ENCODE measurements around the gene SEMA3E.
"Not testable (repeated sequence)": the region's sequence is repeated elsewhere in the genome, so short reads cannot be mapped to it uniquely, and the experiment has no call there.

Gene SEMA3E

GRCh38 chr7:83447681-83448080, 201.3 kb downstream of the SEMA3E start:
- no peak for DNase-seq

DNA sequence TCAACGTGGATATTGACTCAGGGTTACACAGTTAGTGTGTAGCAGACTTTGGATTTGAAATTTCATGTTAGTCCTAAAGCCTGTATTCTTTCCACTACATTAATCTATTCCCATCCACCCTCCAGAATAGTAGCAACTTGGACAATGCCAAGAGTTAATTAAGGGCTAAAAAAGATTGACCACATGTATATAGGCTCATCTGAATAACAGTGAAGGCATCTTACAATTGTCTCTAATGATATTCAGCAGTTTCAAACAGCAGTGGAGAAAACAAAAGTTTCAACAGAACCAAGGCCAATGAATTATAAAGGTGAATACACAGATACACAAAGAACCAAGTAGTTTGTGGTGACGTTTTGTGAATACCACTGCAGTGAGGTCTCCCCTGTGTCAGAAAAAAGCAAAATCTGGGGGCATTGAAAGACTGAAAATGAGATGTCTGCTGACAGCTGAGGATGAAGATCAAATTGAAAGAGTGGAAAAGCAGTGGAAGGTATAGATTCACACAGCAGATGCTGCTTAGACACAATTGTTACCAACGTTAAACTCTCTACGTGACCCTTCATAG, 202.8 kb downstream of the SEMA3E start:
- DNase-seq, result no peak

- no peak for DNase-seq
These were observed 206.0 kb downstream of the SEMA3E start for GRCh38 chr7:83442911-83443310.

GRCh38 chr7:83439026-83439425, 209.9 kb downstream of the SEMA3E start:
- no peak for DNase-seq

DNA sequence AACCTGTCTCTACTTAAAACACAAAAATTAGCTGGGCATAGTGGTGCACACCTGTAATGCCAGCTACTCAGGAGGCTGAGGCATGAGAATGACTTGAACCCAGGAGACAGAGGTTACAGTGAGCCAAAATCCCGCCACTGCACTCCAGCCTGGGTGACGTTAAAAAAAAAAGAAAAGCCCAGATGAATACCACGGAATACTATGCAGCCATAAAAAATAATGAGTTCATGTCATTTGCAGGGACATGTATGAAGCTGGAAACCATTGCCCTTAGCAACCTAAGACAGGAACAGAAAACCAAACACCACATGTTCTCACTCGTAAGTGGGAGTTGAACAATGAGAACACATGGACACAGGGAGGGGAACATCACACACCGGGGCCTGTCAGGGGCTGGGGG, 218.7 kb downstream of the SEMA3E start:
- DNase-seq, result not testable (repeated sequence)

- no peak for DNase-seq
These were observed 219.4 kb downstream of the SEMA3E start for GRCh38 chr7:83429493-83429892.

GRCh38 chr7:83427884-83428283, 221.1 kb downstream of the SEMA3E start:
- peak; percentile 54 to 84 for DNase-seq

GRCh38 chr7:83426325-83426724, 222.6 kb downstream of the SEMA3E start:
- no peak for DNase-seq

DNA sequence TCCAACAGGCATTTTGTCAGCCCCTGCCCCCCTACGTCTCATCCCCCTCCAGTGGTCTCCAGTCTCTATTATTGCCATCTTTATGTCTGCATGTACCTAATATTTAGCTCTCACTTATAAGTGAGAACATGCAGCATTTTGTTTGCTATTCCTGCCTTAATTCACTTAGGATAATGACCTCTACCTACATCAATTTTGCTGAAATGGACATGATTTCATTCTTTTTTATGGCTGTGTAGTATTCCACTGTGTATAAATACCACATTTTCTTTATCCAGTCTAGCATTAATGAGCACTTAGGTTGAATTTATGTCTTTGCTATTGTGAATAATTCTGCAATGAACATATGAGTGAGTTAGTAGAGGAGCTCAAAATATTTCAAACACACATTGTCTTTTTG, 229.9 kb downstream of the SEMA3E start:
- no peak for DNase-seq

DNA sequence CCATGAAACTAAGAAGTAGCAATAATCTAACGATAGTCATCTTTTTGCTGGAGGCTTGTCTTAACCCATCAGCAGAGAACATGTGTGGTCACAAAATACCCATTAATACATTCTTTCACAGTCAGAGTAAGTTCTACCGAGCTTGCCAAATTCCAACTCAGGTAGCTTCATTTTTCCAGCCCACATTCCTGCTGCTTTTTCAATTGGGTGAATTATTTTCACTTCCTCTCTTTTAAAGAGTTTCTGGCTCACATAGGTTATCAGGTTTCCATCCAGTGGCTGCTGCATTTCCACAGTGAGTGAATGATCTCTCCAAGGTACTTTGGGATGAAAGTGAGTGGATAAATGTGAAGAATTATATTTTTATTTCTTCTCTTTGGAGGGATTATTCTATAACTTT, 233.1 kb downstream of the SEMA3E start:
- peak in 1 of 2 experiments; percentile 5 for DNase-seq

DNA sequence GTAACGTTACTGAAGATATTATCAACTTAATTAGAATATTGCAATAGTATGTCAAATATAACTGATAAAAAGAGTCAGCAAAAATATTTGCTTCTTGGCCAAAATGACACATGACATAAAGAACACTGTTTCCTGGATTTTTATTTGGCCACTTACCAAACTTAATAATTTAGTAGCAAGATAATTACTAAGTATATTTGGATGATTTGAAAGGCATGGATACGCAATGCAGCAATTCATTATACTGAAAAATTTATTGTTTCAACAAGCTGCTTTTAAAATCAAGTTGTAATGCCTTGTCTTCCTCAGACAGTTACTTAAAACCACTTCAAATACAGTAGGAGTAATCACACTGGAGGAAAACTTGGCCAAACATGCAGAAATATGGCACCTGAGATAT, 234.0 kb downstream of the SEMA3E start:
- DNase-seq, result no peak

DNA sequence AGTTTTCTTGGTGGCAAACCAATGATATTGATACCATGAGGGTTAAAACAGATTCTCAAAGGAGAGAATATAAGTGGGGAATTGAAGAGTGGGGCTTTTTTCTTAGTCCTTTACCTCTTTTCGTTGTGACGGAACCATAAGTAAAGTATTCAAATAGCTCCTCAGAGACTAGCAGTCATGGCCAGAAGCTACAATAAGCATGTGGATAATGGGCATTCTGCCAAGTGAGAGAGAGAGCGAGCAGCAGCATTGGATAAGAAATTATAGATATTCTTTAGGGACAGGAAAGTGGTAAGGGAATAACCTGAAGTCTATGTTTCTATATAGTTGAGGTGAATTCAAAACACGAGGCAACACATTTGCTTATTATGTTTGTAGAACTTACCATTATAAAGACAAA, 235.1 kb downstream of the SEMA3E start:
- peak; percentile 10 to 52 for DNase-seq

- no peak for DNase-seq
These were observed 235.5 kb downstream of the SEMA3E start for GRCh38 chr7:83413424-83413823.

- peak; percentile 65 to 69 for DNase-seq
These were observed 237.8 kb downstream of the SEMA3E start for GRCh38 chr7:83410989-83411591.

DNA sequence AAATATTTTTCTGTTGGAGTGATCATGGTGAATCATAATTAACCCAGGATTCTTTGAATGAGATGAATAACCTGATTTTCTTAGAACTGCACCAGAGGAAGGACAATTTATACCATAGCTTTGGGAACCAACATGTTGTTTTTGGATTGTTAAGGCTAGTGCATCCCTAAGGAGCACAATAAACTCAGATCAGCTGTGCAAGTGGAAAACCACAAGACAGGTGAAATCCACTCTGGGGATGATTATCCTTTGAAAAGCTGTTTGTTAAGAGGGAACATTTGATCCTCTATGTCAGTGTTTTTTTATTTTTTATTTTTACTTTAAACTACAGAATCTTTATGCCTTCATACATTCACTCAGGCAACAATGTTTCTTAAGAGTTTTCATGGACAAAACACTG, 254.2 kb downstream of the SEMA3E start:
- no peak for DNase-seq

DNA sequence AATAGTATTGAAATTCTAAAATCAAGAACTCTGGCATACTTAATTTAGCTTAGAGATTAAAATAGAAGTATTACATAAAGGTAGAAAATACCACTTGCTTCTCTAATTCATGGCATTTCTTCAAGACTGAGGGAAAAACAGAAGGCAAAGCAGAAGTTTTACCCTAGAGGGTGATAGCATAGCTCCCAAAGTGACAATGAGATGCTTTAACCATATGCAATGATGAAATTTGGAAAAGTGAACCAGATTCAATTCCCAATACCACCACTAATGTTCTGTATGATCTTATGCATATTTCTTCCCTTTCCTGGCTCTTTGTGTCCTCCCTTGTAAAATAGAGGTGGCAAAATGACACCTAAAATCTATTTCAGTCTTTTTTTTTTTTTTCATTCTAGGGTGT, 260.5 kb downstream of the SEMA3E start:
- DNase-seq, result no peak

GRCh38 chr7:83366629-83367028, 282.3 kb downstream of the SEMA3E start:
- no peak for DNase-seq

DNA sequence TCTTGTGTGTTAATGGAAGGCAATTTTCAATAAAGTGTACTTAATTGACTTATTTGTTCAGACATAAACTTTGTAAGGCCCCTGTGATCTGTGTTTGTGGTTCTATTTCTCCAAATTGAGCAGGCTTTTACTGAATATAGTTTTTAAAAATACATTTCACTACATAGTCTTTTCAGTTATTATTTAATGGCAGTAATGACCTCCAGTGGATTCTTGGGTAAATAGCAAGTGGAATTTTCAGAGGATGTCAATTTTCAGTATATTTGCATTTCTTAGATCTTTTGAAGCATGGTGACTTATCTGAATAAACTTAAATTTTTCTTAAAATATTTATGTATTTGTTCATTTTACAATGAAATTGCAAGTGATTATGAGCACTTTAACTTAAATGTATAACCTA, 283.2 kb downstream of the SEMA3E start:
- no peak for DNase-seq

GRCh38 chr7:83362871-83363550, 285.9 kb downstream of the SEMA3E start:
- peak in 1 of 2 experiments; percentile 34 for DNase-seq

DNA sequence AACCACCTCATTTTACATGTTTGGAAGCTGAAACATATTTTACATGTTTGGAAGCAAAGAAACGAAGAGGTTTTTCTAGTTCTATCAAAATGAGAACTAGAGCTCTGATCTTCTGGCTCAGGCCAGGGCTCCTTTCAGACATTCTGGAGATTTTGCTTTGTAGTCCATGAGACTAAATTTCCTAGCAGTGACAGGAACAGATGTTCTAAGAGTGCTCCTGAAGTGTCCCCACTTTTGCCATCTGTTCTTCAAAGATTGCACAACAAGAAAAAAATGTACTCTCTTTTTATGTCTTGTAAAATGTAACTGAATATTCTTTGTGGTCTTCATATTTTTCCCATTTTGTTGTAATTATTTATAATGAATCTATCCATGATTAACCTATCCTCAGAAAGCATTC, 289.8 kb downstream of the SEMA3E start:
- no peak for DNase-seq

GRCh38 chr7:83355143-83355542, 293.8 kb downstream of the SEMA3E start:
- DNase-seq, result no peak

DNA sequence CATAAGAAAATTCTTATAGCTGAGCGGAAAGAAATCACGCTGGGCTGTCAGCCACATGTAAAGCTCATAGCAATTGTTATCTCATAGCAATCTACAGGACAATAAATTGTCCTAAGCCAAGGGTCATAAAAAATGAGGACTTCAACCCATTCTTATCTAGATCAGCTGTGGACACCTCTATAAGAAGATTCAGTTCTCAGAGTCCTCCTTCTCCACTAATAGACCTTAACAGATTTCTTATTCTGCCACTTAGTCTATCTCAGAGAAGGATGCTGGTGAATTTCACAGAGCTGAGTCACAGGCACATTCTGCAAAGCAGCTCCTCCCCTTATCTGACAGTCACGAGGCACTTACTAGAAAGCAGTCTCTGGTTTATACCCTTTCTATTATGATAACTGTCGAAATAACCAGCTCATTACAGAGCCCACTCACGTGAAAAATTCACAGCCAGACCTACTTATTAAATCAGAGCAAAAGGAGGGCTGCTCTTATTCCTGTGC, 300.9 kb downstream of the SEMA3E start:
- no peak for DNase-seq

DNA sequence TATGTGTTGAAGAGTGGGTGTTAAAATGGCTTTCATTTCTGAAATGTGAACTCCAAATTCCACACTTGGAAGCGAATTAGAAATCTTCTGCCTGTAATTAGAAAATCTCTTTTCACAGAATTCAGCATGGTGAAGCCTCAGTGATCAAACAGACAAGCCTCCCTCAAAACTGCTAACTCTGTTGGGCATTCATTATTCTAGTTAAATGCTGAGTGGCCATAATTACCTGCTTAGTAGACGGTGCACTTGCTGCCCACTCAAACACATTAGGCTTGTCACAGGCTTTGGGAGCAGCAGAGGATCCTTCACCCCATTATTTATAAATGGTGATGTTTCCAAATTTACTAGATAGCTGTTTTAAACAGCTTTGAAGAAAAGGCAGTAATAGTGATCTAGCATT, 309.0 kb downstream of the SEMA3E start:
- no peak for DNase-seq

DNA sequence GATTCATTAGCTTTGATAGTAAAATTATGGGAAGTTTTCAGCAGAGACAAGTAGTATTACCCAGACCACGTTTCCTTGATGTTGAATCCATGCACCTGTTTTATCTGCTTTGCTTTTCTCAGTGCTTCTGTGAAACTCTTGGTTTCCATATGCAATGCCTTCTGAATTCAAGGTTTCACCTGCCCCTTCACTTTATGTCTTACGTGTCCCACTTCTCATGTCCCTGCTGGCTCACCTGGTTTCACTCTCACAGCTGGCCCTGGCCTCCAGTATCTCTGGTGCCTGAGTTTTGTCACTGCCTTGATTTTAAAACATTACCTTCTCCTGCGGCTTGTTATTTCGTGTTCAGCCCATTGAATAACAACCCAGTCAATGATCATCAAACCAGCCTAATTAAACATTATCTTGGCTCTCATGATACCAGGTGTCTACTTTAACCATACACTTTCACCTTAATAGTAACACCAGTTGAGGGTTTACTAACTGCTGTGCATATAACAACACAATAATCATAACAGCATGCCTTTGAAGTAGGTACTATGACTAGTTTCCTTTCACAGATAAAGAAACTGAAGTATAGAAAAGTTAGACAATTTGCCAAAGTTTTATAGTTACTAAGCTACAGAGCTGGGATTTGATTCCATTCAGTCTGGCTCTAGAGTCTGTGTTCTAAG, 310.5 kb downstream of the SEMA3E start:
- peak in 1 of 2 experiments; percentile 62 for DNase-seq
